K562 (cell line): ENCODE data around the gene RERE. TPM values are rescaled to one million over a fixed set of nuclear protein-coding genes. Genes with fewer than 3 reads are reported as not detected.

ENCODE experiments used
- ARNT ChIP-seq, 2 experiments: fragments of 450-650 bp; IDR thresholded peaks; 2 replicates each; pipeline ENCODE4 v1.6.1; 2016; ENCODE audit warnings: mild to moderate bottlenecking in 1 of 2
- CEBPB ChIP-seq: fragments of 450-650 bp; IDR thresholded peaks from 2 replicates; pipeline ENCODE4 v1.6.1; 2016; ENCODE audit warnings: missing genetic modification characterization, missing compliant biosample characterization
- GTF3C2 ChIP-seq: IDR thresholded peaks from 3 replicates; pipeline ENCODE4 v1.6.1; 2011; ENCODE audit warnings: borderline replicate concordance, mild to moderate bottlenecking, moderate library complexity; ENCODE audit not compliant: insufficient read length; ENCODE audit errors: extremely low read depth
- KDM5B ChIP-seq: fragments of 200-600 bp; sonication (generic); IDR thresholded peaks from 2 replicates; pipeline ENCODE4 v1.6.1; 2012; ENCODE audit warnings: low read depth, mild to moderate bottlenecking, moderate library complexity, low read length, control low read depth, inconsistent platforms; ENCODE audit not compliant: insufficient replicate concordance
- KLF13 ChIP-seq: fragments of 450-650 bp; IDR thresholded peaks from 2 replicates; pipeline ENCODE4 v1.6.1; 2016; ENCODE audit warnings: missing genetic modification characterization, low read depth, mild to moderate bottlenecking, missing compliant biosample characterization, moderate library complexity, borderline replicate concordance
- MAZ ChIP-seq, 2 experiments: fragments of 450-650 bp in 1 of 2; sonication (generic) in 1 of 2; formaldehyde crosslinking; IDR thresholded peaks in 1 of 2; conservative IDR thresholded peaks in 1 of 2; 2 replicates each; pipeline versions ENCODE4 v1.4.0 to v1.5.0; 2020; ENCODE audit warnings: mild to moderate bottlenecking in 1 of 2, missing genetic modification reagents in 1 of 2
- PBX2 ChIP-seq, 2 experiments: IDR thresholded peaks in 1 of 2; conservative IDR thresholded peaks in 1 of 2; 2 replicates each; pipeline ENCODE4 v1.6.1; 2016; ENCODE audit warnings: low read depth in 2 of 2, mild to moderate bottlenecking in 1 of 2, missing compliant biosample characterization in 1 of 2, missing genetic modification characterization in 1 of 2, moderate library complexity in 1 of 2
- POLR3G ChIP-seq: IDR thresholded peaks from 2 replicates; pipeline ENCODE4 v1.6.1; 2011; ENCODE audit not compliant: insufficient read length, insufficient replicate concordance; ENCODE audit errors: extremely low read depth
- SMARCB1 ChIP-seq: IDR thresholded peaks from 2 replicates; pipeline ENCODE4 v1.6.1; 2011; ENCODE audit warnings: improper control_type of control experiment, low read depth; ENCODE audit not compliant: insufficient read length
- SRSF9 ChIP-seq: fragments of 200-400 bp; formaldehyde crosslinking; IDR thresholded peaks from 2 replicates; pipeline ENCODE4 v1.6.1; 2017; ENCODE audit warnings: low read depth, low read length, borderline replicate concordance
- STAG1 ChIP-seq: sonication (generic); formaldehyde crosslinking; IDR thresholded peaks from 2 replicates; pipeline ENCODE4 v1.5.0; 2020; ENCODE audit warnings: missing genetic modification reagents, borderline replicate concordance
- THAP7 ChIP-seq: fragments of 250-450 bp; sonication (Bioruptor Pico); IDR thresholded peaks from 2 replicates; pipeline ENCODE4 v1.5.0; 2021
- USF1 ChIP-seq: sonication (generic); formaldehyde crosslinking; IDR thresholded peaks from 2 replicates; pipeline ENCODE4 v1.9.0; 2022; ENCODE audit warnings: mild to moderate bottlenecking, missing genetic modification reagents
- YY1 ChIP-seq, 3 experiments: IDR thresholded peaks; 2 replicates each; pipeline ENCODE4 v1.6.1; 2011; ENCODE audit warnings: low read length in 2 of 3, mild to moderate bottlenecking in 2 of 3, moderate library complexity in 2 of 3, borderline replicate concordance in 1 of 3, control low read depth in 1 of 3, low read depth in 1 of 3; ENCODE audit not compliant: insufficient read depth in 3 of 3, insufficient replicate concordance in 2 of 3, control insufficient read depth in 1 of 3, insufficient read length in 1 of 3; ENCODE audit errors: extremely low read depth in 1 of 3
- ZNF449 ChIP-seq: fragments of 250-450 bp; sonication (Bioruptor Pico); IDR thresholded peaks from 2 replicates; pipeline ENCODE4 v1.8.0; 2022; ENCODE audit warnings: moderate library complexity, mild to moderate bottlenecking, inconsistent platforms
- ZZZ3 ChIP-seq: fragments of 450-650 bp; IDR thresholded peaks from 2 replicates; pipeline ENCODE4 v1.6.1; 2016; ENCODE audit warnings: antibody characterized with exemption, mild to moderate bottlenecking, moderate library complexity
- polyA plus RNA-seq, 8 experiments: library from polyadenylated mRNA; depleted of rRNA in 4 of 8; stranded (reverse) in 5 of 8; unstranded in 3 of 8; fragments of >200 nt; fragmentation: Nextera tagmentation in 2 of 8; fragmentation: Illumina TruSeq in 1 of 8; extraction: Ambion mirVana in 2 of 8; extraction: Trizol in 1 of 8; gene quantifications; 2 replicates each; pipeline versions ENCODE4 v1.2.1 to v1.2.3, GENCODE V29; 2011 to 2014; ENCODE audit warnings: inconsistent platforms in 1 of 8, missing spikeins in 1 of 8
- total RNA-seq, 7 experiments: library from RNA; depleted of rRNA in 6 of 7; stranded (reverse); fragments of >200 nt in 6 of 7; fragmentation: Illumina TruSeq in 2 of 7; extraction: Trizol in 2 of 7; gene quantifications; 2 replicates each; pipeline versions ENCODE4 v1.2.1 to v1.2.3, GENCODE V29; 2011 to 2021; ENCODE audit warnings: low replicate concordance in 1 of 7

The RERE gene
- total and polyA plus RNA-seq, 9 of the 15 experiments (the other 6 are each of a cell fraction or from before 2014, with no cell fraction given), result 3.0 to 51.5 (median 13.4) TPM

GRCh38 chr1:8649027-8649426, 168.4 kb downstream of the RERE start (continued):
- TF ChIP-seq PBX2 (CRISPR knock-in tag; IDR thresholded peaks at IDR 0.05; ENCODE audit: low read depth) (no peak), PBX2 (tag; conservative IDR thresholded peaks at IDR 0.05; ENCODE audit: low read depth) (peak; percentile 86), ZZZ3 (no peak), KLF13 (tag) (no peak), GTF3C2 (no peak), SMARCB1 (no peak), YY1 (IDR thresholded peaks at IDR 0.05; ENCODE audit: borderline replicate concordance in 1 of 3, control insufficient read depth in 1 of 3, extremely low read depth in 1 of 3, insufficient read depth in 3 of 3, insufficient read length in 1 of 3, insufficient replicate concordance in 2 of 3, low read depth in 1 of 3, low read length in 2 of 3) (no peak), POLR3G (no peak), CEBPB (no peak), ARNT (IDR thresholded peaks at IDR 0.05) (no peak), SRSF9 (no peak), USF1 (CRISPR knock-in tag) (no peak), MAZ (CRISPR knock-in tag; conservative IDR thresholded peaks at IDR 0.05 in 1 of 2, IDR thresholded peaks at IDR 0.05 in 1 of 2) (no peak), ZNF449 (CRISPR knock-in tag) (no peak), STAG1 (CRISPR knock-in tag) (no peak), THAP7 (no peak), KDM5B (no peak)
